GM12865 (cell line): ENCODE results near the gene CAMK2N1.

ENCODE experiments used
- DNase-seq: peaks from one replicate; pipeline ENCODE4 v3.0.0; 2010; ENCODE audit warnings: low read depth
- H3K4me3 ChIP-seq: 2 replicates; pipeline ENCODE4 v1.5.1; 2011; ENCODE audit warnings: mild to moderate bottlenecking, low read depth, low read length, control low read depth
- CTCF ChIP-seq: IDR thresholded peaks from 2 replicates; pipeline ENCODE4 v1.5.1; 2011; ENCODE audit warnings: low read length, control low read depth, low read depth, inconsistent platforms; ENCODE audit not compliant: insufficient read depth; ENCODE audit errors: missing control alignments

CAMK2N1 gene

DNA sequence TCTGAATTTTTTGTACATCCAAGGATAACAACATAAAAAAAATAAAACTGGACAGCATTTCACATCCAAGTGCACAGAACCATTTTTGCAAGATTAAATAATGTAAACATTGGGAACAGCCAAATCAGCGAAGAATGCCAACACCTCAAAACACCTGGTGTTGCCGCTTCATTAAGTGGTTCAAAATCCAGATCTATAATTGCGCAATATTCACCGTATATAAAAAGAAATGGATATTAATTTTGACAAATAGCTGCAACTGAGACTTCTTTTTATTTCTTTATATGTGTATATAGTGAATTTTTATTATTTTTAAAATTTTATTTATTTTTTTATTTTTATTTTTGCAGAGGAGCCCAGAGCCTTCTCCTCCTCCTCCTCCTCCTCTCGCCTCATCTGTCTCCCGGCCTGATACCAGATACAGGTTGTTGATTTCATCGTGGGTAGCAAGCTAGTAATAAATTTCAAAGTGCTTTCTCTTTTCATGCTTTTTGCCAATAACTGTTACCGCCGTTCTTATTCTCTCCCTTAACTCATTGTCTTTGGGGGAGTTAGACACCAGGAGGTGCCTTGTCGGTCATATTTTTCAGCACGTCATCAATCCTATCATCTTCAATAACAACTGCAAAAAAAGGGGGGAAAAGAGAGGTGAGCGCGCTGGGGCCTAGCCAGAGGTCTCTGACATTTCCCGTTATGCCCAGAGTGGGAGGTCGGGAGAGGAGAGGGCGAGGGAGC is 2.7 kb downstream of the CAMK2N1 start:
- no peak for TF ChIP-seq CTCF
- DNase-seq, result no peak
- no peak overlapping the region for H3K4me3 ChIP-seq

DNA sequence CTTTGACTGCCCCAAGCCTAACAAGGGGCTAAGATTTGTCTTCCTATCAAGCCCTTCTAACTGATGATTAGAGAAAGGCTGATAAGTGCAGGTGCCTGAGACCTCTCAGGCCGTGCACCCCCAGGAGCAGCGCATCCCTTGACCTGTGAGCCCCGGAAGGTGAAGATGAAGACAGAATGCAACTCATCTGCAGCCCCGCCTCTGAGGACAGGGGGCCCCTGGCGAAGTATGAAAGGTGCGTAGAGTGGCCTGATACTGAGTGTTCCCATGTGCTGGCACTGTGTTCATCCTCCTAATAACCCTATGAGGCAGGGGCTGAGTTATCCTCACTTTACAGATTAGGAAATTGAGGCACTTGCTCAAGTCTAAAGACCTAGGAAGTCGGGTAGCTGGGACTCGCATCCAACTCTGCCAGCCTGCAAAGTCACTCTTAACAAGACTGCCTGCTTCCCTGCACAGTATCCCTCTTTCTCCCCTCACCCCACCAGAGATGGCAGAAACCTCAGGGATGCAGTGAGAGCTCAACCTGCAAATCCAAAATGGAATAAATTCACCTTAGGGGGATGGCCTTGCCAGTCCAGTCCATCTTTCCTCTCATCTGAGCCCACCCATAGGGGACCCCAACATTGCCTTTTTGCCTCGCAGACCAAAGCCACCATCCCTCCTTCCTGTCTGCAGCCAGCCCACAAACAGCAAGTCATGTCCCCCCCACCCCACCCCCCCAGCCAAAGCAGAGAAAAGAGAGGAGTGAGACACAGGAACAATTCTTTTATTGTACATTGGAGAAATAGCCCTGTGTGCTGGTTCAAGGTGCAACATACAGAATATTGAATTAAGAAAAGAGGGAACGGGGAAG is 4.1 kb downstream of the CAMK2N1 start:
- no peak for TF ChIP-seq CTCF
- no peak for DNase-seq
- H3K4me3 ChIP-seq, result no peak overlapping the region

DNA sequence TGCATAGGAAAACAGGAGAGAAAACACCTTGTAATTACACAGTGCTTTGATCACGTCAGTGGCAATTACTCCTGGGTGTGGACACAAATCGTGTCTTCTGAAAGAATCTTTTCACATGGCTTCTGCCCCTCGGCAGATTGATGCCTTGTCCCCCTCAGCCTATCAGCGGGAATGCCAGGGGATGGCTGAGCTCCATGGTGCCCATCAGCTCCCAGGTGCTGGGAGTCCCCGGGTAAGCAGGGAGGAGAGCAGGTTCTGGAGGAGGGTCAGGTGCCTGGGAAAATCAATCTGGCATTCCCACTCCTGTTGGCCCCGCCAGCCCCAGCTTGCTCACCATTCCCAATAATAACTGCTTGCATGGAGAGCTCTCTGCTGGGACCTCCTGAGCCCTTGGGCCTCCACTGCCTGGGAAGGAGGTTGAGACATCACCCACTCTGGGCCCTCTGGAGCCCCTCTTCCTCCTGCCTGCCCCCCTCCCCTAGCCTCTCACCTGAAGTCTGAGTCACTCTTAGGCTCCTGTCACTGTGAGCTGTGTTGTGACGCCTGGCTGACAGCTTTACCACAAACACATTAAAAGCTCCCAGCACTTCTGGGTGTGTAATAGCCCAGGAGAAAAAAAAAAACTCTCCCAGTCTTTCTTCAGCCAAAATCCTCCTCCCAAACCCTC is 4.9 kb downstream of the CAMK2N1 start:
- TF ChIP-seq CTCF, result no peak
- H3K4me3 ChIP-seq, result no peak overlapping the region
- no peak for DNase-seq

DNA sequence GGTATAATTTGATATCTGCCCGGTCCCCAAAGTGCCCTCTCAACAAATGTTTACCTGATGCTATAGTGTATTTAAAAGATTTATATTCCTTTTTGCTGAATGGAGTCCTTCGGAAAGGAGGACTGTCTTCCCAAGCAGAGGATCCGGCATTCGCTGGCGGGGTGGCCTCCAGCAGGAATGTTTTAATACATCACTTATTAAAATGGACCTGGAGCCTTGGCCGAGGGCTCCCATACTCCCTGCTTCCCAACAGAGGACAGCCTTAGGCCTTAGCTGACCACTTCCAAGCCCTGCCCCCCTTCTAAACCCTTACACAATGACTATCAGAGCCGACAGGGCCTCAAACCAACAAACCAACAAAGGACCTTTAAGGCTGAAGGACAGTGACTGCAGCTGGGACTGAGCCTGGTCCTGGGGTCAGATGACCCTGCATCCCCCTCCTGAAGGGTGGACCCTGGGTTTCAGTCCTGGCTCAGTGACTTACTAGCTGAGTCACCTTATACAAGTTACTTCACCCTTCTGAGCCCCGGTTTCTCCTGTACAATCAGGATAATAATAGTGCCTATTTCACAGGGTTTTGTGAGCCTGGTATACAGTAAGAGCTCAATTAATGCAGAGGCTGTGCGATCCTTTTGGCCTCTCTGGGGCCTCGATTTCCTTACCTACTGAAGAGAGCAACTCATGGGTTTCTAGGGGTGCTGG is 5.6 kb downstream of the CAMK2N1 start:
- no peak overlapping the region for H3K4me3 ChIP-seq
- no peak for TF ChIP-seq CTCF
- DNase-seq, result no peak

DNA sequence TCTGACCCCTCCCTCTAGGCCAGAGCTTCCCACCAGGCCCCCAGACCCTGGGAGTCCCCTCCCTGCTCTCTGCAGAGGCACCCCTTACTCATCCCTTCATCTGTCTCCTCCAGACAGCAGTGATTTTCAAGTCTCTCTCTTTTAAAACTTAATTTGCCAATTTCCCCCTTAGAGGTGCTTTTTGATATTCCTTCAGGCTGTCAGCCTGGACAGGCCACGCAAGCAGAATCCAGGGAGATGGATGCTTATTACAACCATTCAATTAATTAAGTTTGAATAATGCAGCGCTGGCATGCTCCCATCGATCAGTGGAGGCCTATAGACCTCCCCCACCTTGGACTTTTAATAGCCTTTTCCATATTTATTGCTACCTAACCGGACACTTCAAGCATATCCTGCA is 6.2 kb downstream of the CAMK2N1 start:
- TF ChIP-seq CTCF, result no peak

GRCh38 chr1:20478057-20478635 is 7.9 kb downstream of the CAMK2N1 start:
- no peak overlapping the region for H3K4me3 ChIP-seq
- TF ChIP-seq CTCF, result no peak
- no peak for DNase-seq

More for the DNA sequence above, 6.2 kb downstream of the CAMK2N1 start:
- no peak overlapping the region for H3K4me3 ChIP-seq
- no peak for DNase-seq
